GM18520 (cell line): ENCODE results near the gene CCNF.

Experiments
- ATAC-seq: cut with Tn5 transposase; IDR thresholded peaks from one replicate; pipeline ENCODE4 v1.9.1; 2021; ENCODE audit not compliant: unreplicated experiment

CCNF gene

GRCh38 chr16:2500918-2501750 is 71.9 kb downstream of the CCNF start:
- no peak for ATAC-seq

GRCh38 chr16:2501946-2502895 is 73.0 kb downstream of the CCNF start:
- ATAC-seq: no peak

- no peak for ATAC-seq
Measured at GRCh38 chr16:2505695-2506094, 76.4 kb downstream of the CCNF start.

GRCh38 chr16:2507052-2507659 is 77.9 kb downstream of the CCNF start:
- ATAC-seq: no peak

GRCh38 chr16:2507665-2508064 is 78.4 kb downstream of the CCNF start:
- no peak for ATAC-seq
